HG03139 (cell line): ENCODE results near the gene BCL2L1.

ENCODE experiments used
- ATAC-seq: cut with Tn5 transposase; IDR thresholded peaks from one replicate; pipeline ENCODE4 v1.9.1; 2021; ENCODE audit not compliant: unreplicated experiment

The BCL2L1 gene

DNA sequence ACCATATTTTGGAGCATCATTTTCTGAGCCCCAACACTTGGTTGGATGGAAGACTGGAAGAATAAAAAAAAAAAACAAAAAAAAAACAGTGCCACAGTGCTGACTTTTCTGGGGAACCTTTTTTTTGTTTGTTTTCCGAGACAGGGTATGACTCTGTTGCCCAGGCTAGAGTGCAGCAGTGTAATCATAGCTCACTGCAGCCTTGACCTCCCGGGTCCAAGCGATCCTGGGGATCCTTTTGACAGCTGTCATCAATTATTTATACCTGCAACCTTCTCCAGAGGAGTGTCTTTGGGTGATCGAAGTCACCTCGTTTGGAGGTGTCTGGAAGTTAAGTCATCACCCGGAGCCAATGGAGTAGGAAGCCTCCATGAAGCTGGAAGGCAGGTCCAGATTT lies 8.7 kb upstream of the BCL2L1 start:
- ATAC-seq: no peak

DNA sequence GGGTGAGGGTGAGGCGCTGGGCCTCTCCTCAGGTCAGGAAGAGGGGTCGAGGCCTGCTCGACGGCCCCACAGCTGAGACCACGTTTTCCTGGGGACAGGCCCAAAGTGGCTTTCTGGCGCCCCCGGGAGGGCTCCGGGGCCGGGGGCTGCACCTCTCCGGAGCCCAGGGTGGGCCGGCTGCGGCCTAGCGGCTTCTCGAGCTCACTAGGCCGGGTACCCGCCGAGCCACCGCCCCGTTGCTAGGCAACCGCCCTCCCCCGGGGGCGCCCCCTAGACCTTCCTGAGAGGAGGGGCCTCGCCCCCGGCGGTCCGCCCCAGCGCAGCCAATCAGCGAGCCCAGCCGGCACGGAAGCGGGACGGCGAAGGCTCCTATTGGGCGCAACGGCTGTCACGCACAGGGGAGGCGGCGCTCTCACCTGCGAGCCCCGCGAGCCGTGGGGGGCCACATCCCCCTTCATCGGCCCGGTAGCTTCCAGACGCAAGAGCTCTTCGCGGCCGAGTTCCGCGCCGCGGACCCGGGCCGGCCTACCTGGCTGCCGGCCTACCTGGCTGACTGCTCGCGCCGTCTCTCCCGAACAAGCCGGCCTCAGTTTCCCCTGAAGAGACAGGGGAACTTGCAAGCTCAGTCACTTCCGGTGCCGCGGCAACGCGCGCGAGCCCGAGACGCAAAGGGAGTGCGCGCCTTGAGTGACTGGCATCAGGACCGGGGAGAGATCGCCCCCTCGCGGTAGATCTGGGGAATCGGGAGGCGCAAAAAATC lies 831 bp upstream of the BCL2L1 start:
- peak; percentile 85 for ATAC-seq

DNA sequence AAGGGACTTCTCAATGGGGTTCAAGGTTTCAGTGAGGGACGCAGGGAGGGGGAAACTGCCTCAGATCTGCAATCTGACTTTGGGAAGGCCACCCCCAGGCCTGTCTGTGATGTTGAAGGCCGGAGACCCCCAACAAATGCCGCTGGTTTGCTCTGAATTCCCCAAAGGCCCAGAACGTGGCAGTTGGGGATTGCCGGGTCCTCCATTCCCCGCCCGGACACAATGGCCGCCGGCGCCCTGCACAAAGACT lies 326 bp upstream of the BCL2L1 start:
- no peak for ATAC-seq

DNA sequence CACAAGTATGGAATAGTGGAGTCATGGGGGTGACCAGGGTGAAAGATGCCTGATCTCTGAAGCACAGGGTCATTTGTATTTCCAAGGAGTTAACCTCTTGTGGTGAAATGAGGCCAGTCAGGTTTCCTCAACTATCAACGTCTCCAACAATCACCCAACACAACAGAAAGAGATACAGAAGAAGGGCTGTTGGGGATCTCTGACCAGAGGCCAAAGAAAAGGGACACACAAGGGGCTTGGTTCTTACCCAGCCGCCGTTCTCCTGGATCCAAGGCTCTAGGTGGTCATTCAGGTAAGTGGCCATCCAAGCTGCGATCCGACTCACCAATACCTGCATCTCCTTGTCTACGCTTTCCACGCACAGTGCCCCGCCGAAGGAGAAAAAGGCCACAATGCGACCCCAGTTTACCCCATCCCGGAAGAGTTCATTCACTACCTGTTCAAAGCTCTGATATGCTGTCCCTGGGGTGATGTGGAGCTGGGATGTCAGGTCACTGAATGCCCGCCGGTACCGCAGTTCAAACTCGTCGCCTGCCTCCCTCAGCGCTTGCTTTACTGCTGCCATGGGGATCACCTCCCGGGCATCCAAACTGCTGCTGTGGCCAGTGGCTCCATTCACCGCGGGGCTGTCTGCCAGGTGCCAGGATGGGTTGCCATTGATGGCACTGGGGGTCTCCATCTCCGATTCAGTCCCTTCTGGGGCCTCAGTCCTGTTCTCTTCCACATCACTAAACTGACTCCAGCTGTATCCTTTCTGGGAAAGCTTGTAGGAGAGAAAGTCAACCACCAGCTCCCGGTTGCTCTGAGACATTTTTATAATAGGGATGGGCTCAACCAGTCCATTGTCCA lies 1.0 kb downstream of the BCL2L1 start:
- ATAC-seq: no peak

DNA sequence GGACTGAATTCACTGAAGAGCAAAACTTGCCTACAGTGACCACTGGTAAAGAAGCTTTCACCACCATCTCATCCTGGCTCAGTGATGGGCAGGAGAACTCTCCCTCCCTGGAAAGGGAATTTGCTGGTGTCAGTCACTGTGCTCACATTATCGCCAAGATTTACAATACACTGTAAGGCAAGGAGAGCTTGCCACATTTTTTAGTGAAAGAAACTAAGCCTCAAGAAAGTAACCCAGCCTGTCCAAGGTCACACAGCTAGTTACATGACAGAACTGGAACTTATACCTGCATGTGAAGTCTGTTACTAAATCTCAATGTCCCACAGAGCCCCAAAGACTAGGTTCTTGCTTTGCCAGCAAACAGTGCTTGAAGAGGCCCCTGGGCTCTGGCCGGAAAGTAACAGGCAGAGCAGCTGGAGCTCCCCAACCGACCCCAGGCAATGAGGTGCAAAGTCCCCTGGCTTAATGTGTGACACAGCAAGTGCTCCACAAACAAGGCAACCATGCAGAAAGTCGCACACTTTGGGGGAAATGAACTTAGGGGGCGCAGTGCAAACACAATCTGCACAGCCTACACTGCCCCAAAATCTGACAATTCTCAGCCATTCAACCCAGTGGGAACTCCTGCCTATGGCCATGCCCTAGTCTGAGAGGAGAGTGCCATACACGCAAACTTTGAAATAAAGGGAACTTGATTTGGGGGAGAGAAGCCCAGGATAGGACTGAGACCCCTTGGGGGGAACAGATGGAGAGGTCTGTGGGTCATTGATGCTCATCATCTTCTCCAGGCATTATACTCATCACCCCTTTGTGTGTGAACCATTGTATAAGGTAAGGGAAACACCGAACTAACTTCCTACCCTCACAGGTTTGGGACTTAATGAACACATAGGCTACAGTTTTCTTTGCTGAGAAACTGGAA lies 1.9 kb downstream of the BCL2L1 start:
- ATAC-seq: no peak

DNA sequence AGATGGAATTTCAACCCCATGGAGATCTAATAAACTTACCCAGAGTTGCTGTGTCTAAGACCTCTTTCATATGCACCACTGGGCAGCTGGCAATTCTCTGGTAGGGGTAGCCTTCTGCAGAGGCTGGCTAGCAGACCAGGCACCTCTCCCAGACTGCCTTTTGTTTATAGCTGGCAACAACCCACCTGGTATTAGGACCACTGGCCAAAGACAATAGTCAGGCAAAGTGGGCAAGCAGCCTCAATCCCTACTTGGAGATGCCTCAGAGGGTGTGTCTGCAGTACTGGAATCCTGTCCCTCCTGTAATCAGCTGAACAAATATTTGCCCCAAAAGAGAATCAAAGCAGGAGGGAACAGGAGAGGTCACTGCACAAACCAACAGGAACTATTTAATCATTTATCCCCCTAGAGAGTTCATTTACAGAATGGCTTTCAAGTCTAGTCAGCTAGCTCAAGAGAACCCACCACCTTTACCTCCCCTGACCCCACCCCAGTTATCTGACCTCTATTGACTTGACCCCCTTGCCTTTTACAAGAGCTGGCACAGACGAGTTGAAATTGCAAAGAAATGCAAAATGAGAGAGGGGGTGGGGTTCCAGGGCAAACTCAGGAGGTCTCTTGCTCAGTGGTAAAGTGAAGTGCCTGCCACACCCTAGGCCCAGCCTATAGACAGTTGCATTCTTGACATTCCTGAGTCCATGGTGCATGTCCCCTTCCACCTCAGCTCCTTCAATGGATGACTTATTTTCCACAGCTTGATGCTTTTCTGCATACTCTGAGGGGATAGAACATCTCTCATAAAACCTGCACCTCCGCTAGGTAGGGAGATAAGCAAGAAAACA lies 2.8 kb downstream of the BCL2L1 start:
- no peak for ATAC-seq

DNA sequence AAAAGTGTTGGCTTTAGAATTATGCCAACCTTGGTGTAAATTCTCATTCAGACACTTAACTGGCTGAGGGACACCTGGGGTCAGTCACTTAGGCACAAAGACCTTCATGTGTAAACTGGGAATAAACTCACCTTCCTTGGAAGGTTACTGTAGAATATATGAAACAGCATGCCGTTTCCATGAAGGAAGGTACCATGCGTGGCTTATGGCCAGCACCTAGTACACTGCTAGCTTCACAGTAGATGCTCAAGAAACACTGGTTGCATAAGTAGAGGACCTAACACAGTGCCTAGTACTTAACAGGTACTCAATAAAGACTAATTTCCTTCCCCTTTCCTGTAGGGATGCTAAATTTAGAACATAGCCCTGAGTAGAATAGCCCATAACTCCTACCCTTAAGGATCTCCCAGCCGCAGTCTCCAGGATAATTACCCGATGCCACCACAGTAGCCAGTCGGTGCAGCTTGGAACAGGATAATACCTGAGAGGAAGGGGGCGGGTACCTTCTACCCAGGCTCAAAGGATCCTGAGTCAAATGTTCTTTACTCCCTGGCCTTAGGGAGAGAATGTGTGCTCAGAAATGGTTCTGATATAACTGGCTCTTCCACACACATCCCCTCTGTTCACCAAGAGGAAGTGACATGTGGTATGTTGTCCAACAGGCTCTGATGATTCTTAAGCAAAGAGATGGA lies 3.6 kb downstream of the BCL2L1 start:
- ATAC-seq: no peak

DNA sequence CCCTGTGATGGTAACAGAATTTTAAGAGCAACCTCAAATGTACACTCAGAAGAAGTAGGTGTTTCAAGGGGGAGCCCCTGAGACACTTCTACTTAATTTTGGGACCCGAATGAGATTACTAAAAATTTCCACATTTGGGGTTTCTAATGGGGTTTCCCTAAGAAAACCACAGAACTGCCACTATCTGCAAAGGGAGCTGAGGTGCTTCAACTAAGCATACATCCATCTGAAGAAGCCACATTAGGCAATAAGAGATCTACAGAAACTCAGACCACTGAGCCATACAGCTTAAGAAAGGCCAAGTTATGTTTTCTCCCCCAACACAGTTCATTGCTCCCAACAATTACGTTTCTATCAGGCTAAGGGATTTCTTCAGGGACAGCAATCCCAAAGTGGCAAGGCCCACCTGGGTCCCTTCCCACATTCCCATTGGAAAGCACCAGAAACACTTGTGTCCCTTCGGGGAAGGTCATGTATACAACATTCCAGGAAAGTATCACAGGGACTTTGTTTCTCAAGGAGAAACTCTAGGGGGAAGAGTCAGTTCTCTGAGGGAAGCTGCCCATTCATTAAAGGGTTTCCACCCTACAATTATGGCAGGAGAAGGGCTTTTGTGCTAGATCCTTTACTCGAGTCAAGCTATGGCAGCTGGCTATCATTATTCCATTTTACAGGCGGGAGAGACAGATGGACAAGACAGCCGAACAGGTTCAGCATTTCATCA lies 5.0 kb downstream of the BCL2L1 start:
- ATAC-seq: no peak

DNA sequence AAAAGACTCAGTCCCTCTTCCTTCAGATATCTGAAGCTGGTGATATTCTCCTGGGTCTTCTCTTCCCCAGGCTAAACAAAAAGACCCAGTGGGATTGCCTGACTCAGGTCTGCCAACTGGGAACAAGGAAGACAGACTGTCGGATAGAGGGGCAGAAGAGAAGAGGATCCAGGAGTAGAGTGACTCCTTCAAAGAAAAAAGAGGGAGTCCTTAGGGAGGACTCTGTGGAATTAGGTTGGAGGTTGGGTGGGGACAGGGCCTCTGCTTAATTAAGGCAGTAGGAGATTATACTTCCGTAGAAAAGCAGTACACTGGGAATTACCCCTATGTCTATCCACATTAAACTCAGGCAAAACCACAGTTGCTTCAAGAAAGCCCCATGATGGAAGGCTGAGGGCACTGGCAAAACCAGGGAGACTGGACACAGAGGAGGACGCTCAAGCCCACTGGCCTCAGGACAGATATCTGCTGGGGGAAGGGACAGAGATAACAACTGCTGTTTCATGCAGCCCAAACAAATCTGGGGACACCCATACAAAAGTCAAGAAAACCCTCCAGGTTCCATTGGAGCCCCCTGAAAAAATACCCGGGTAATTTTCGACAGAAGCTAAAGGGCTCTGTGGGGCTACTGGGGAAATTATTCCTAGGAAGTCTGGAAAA lies 5.7 kb downstream of the BCL2L1 start:
- no peak for ATAC-seq

DNA sequence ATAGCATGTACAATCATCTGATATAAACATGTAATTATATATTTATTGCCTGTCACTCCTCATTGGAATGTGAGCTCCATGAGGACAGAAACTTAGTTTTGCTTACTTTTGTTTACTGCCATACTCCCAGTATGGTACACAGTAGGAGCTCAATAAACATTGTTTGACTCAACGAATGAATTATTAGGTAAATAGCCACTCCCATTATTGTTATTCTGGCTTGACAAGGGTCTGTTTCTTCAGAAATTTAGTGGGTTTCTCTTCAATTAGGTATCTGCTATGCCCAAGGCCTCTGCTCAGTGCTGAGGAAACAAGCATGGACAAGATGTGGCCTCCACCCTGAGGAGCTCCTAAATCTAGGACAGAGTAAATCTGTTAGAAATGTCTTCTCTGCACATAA lies 6.3 kb downstream of the BCL2L1 start:
- ATAC-seq: no peak

DNA sequence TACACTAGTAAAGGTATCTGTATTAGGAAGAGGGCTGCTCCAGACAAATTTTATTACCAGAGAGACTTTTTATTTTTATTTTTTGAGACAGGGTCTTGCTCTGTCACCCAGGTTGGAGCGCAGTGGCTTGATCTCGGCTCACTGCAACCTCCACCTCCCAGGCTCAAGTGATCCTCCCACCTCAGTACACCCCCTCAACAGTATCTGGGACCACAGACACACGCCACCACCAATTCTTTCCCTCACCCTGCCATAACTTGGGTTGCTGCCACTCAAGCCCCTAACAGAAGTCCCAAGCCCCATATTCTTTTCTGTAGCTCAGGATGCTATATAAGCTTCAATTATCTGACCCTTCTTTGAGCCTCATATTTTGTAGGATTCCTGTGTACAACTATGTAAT lies 6.9 kb downstream of the BCL2L1 start:
- ATAC-seq: no peak

DNA sequence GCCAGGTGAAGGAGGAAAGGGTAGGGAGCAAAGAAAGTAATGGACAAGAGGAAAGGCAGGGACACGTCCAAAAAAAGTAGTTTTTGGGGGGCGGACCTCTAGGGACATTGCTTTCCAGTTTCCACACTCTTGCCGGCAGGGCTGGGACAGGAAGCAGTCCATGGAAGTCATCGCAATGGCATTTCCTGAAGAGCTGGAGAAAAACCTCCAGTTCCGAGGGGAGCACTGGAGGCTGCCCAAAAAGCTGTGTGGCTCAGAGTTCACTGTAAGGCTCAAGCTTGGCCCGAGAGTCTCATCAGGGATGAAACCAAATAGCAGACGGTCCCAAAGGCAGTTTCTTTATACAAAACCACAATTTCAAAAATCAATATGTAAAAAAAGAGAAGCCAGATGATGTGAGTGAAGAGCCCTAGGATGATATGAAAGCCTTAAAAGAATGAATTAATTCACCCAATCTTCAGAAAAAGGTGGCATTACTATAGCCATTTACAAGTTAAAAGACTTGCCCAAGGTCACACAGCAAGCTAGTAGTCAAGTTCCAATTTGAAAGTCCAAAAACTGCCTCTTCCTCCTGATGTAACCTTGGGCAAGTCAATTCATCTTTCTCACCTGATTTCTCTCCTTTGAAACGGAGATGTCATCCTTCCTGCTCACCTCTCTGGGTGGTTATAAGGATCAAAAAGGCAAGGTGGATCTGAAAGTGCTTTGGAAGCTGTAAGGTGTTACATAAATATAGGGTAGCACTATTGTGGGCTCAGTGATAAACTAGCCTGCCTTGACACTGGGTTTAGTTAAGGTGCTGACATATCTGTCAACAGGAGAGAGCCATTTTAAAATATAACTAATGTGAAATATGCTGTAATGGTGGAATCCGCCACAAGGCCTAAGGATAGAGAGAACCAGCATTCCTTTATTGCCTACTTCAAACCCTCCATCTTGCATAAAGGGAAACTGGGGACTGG lies 9.1 kb downstream of the BCL2L1 start:
- ATAC-seq: no peak

DNA sequence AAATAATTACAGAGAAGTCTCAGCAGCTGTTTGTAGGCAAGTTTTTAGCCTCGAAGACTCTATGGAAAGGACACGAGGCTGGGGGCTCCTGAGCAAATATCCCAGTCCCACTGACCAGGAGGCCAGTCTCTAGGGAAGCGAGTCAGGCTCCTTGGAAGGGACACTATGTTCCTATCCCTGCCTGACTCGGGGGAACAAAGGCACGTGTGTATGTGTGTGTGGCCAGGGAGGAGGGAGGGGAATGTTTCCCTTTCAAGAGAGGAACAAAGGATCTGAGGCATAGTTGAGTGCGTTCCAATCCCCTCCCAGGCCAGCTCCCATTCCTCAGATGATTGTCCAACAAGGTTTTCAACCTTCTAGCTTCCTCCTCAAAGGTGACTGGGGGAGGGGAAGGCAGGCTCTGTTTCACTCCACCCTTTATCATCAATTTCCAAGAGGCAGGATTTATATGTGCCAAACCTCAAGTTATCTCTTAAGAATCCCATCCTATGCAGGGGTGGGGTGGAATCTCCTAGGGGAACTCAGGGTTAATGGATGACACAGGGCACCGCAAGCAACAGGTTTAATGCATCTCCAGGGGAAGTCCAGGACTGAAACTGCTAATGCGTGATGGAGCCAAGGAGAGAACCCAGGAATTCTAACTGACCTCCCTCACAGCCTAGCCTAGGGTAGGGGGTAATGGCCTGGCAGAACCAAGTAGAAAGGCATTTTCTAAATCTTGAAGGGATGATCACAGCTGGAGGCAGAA lies 9.9 kb downstream of the BCL2L1 start:
- ATAC-seq: no peak

DNA sequence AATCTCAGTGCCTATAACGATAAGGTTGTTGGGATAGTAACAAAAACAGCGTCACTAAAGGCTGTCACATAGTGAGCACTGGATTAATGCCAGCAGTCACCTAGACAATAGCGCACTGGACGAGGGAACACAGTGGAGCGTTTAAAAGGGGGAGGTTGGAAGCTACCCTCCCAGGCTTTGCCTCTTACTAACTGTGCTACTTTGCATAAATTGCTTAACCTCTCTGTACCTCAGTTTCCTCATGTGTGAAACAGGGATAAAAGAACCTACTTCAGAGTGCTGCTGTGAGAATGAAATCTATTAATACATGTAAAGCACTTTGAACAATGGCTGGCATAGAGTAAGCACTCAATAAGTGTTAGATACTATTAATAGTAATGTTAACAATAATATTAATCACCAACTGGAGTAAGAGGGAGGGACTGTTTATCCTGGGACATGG lies 10.5 kb downstream of the BCL2L1 start:
- ATAC-seq: no peak

DNA sequence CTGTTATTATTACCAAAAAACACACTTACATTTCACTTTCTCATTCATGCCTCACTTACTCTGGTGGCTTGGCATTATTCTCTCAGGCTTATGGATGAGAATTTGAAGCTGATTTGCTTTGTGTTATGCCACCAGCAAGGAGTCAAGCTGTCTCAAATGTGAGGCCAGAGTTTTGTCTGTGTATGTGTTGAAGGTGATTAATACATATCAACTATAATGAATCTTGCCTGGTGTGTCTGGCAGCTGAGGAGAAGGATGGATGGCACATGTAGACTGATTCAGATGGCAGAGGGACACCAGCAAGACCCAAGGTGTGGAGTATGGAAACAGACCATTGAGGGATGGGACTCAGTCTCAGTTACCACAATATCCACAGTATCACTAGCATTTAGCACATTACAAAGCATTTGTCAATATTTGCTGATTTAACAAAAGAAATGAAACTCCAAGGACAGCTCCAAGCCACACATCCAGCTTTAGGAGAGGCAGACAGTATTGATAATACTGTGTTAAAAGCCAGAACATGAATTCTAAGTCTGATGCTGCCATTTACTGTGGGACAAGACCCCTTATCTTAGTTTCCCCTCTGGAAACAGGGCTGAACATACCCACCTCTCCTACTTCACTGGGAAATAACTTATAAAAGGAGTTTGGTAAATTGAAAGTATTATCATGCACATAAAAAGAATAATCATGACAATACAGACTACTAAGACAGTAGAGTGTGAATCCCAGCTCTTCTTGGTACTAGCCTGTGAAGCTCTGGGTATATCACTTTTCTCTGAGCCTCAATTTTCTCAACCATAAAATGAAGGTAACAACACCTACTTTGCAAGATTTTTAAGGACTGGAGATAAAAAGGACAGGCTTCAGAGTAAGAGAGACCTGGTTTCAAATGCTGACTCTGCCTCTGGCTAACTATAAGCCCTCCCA lies 11.2 kb downstream of the BCL2L1 start:
- no peak for ATAC-seq
